Activated naive CD4-positive, alpha-beta T cell (primary cell): Measurements from ENCODE around the gene OR1J1.

Experiments
- DNase-seq, 4 experiments: peaks; one replicate each; lab custom pipeline; 2025; lab: John Stamatoyannopoulos, UW

Gene OR1J1, protein sequence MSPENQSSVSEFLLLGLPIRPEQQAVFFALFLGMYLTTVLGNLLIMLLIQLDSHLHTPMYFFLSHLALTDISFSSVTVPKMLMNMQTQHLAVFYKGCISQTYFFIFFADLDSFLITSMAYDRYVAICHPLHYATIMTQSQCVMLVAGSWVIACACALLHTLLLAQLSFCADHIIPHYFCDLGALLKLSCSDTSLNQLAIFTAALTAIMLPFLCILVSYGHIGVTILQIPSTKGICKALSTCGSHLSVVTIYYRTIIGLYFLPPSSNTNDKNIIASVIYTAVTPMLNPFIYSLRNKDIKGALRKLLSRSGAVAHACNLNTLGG

DNA sequence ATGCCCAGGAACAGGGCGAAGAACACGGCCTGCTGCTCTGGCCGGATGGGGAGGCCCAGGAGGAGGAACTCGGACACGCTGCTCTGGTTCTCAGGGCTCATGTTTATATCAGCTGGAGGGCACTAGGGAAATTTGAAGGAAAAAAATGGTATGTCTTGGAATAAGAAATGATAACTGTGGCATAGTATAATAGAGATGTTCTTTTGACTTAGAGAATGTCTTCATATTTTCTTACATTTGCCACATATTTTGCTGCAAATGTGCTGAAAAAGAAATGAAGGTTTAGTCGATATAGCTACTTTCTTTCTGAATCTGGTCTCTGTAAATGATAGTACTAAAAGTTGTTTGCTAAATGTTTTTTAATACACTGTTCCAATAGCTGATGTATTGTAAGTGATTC is at the start of gene OR1J1:
Gene OR1J1 (minus strand): TSS at position 101 of the 400 bp plus-strand sequence. CDS start 0 bp downstream, at position 101.
- no peak for DNase-seq

DNA sequence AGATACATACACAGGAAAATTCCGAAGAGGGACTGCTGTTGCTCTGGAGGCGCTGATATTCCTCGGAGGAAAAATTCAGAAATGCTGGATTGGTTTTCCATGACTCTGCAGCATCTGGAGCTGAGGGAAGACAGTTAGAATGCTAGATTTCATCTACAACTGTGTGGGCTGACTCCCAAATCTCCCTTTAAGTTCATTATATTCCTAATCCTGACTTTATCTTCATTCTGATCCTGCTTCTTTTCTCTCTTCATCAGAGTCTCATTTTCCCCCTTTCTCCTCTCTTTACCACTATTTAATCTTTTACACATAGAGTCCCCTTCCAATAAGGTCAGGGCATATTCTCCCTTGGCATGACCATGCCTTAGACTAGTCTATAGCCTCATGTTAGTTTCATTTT is 49.5 kb upstream of the OR1J1 start, which contains the start of gene OR1N1:
Gene OR1N1 (minus strand): TSS at position 101 of the 400 bp plus-strand sequence. CDS start 0 bp downstream, at position 101.
- no peak for DNase-seq

DNA sequence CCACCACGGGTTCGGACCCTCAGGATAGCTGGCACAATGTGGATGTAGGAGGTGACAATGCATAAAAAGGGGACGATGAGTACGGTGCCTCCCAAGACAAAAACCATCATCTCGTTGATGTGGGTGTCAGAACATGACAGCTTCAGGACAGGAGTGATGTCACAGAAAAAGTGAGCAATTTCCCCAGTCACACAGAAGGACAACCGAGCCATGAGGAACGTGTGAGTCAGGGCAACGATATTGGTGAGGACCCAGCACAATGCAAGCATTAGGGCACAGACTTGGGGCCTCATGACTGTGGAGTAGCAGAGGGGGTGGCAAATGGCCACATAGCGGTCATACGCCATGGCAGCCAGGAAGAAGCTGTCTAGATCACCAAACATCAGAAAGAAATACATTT is 48.9 kb upstream of the OR1J1 start:
- DNase-seq, result no peak

DNA sequence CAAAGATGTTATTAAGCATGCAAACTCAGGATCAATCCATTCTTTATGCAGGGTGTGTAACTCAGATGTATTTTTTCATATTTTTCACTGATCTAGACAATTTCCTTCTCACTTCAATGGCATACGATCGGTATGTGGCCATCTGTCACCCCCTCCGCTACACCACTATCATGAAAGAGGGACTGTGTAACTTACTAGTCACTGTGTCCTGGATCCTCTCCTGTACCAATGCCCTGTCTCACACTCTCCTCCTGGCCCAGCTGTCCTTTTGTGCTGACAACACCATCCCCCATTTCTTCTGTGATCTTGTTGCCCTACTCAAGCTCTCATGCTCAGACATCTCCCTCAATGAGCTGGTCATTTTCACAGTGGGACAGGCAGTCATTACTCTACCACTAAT is 41.6 kb upstream of the OR1J1 start:
- no peak for DNase-seq

DNA sequence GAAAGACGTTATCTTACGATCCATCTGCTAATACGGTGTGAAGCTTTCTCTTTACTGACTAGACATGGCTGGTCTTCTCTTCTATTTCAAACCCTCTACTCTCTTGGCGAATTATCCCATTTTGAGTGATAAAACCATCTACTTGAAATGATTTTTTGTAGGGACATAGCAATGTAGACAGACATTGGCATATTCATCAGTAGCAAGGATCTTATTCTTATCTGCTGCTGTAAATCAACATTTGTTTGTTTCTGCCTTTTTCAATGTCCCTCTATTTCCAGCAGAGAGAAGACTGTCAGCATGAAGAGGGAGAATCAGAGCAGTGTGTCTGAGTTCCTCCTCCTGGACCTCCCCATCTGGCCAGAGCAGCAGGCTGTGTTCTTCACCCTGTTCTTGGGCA is 41.1 kb upstream of the OR1J1 start, which contains the start of gene OR1J4:
Gene OR1J4 (plus strand): TSS at position 301 of the 400 bp plus-strand sequence. CDS start 0 bp downstream, at position 301.
- DNase-seq, result no peak

DNA sequence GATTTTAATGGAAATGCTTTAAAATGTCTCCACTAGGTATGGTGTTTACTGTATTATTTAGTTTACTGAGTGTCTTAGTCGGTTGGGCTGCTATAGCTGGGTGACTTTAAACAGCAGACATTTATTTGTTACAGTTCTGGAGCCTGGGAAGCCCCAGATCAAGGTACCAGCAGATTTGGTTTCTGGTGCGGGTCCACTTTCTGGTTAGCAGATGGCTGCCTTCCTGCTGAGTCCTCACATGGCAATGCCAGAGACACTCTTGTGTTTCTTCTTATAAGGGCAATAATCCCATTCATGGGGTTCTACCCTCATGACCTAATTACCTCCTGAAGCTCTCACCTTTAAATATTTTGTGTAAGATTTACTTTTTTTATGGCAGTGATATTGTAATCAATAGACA is 40.5 kb upstream of the OR1J1 start:
- no peak for DNase-seq

DNA sequence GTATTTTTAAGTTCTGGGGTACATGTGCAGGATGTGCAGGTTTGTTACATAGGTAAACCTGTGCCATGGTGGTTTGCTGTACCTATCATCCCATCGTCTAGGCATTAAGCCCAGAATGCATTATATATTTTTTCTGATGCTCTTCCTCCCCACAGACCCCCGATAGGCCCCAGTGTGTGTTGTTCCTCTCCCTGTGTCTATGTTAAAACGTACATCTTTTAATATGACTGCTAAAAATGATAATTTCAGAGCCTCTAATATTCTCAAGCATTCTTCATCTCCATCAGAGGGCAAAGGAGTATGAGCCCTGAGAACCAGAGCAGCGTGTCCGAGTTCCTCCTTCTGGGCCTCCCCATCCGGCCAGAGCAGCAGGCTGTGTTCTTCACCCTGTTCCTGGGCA is 32.8 kb upstream of the OR1J1 start, which contains the start of gene OR1J2:
Gene OR1J2 (plus strand): TSS at position 301 of the 400 bp plus-strand sequence. CDS start 0 bp downstream, at position 301.
- no peak for DNase-seq

DNA sequence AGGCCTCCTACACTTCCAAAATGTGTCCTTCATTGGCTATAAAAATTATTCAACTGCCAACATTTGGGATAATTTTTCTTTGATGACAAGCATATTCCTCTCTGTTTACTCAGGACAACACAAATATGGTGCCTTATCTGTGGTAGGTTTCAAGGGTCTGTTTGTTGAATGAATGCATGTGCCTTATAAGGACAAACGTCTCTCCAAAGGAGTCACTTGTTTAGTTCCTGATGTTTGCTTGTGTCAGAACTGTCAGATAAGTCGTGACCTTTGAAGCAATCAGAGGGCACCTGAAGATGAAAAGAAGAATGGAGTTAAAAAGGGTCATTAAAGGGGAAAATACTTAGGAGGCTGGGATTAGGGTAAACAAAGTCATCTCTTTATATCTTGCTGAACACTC is 29.2 kb upstream of the OR1J1 start:
- DNase-seq, result no peak

DNA sequence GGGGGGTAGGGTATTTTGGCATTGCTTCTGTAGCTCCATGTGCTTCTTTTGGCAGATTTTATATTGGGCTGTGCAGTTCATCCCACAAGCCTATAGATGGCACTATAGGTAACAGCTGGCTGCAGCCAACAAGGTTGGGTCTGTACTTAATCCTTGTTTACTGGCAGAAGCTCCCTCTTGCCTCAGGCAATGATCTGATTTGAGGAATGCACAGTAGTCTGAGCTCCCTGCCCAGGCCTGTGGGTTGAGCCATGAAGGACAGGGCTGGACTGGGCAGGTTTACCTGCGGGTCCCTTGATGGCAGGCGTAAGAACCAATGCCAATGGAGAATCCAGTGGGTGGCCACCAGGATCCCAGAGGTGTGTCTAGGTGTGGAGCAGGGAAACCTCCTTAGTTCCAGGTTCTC is 21.2 kb upstream of the OR1J1 start:
- no peak for DNase-seq

DNA sequence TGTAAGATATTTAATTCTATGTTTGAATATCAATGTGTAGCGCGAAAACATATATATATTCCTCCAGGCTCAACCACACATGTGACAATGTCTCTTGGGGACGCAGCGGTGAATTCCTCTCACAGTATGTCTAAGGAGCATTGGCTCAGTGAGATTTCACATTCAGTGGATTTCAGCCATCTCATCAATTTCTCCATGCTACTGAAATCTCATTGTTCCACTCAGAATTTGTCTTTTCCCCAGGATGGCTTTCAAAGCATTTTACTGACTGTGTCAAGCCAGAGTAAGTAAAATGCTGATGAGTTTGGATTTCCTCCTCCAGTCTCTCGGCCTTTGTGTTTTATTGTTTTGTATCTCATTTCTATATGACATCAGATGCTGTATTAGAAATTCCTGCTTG is 1.3 kb upstream of the OR1J1 start:
- no peak for DNase-seq

DNA sequence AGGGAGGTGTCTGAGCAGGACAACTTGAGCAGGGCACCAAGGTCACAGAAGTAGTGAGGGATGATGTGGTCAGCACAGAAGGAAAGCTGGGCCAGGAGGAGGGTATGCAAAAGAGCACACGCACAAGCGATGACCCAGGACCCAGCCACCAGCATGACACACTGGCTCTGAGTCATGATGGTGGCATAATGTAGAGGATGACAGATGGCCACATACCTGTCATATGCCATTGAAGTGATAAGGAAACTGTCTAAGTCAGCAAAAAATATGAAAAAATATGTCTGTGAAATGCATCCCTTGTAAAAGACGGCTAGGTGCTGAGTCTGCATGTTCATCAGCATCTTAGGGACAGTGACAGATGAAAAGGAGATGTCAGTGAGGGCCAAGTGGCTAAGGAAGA is 380 bp downstream of the OR1J1 start:
- no peak for DNase-seq

DNA sequence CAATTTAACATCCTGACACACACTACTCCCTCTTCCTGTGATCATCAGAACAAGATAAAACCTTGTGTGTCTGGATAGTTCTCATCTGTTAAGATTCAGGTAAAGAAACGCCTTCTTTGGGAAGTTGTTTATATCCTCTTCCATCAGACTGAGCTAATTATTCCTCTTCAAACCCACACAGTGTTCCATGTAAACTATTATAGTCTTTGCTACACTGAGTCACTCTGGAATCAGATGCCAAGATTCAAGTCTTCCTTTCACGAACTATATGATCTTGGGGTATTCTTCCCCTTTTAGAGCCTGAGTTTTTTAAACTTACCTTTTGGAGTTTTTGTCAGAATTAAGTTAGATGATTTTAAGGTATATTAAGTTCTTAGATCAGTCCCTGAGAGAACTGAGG is 2.0 kb downstream of the OR1J1 start:
- DNase-seq, result no peak

DNA sequence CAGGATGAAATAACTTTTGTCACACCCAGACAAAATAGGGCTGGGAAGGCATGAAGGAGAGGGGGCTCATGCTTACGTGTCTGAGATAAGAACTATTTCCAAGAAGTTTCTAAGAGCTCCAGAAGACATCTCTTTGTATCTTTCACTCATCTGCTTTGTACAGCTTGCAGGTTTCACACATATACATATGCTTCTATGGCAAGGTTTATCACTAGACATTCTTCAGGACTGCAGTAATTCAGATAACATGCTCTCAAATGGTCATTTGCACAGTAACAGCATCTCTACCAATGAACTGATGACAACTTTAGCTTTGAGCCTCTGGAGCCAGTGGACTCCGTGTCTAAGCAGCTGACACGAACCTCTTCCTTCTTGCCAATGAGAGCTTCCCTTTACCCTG is 3.2 kb downstream of the OR1J1 start:
- DNase-seq, result no peak

DNA sequence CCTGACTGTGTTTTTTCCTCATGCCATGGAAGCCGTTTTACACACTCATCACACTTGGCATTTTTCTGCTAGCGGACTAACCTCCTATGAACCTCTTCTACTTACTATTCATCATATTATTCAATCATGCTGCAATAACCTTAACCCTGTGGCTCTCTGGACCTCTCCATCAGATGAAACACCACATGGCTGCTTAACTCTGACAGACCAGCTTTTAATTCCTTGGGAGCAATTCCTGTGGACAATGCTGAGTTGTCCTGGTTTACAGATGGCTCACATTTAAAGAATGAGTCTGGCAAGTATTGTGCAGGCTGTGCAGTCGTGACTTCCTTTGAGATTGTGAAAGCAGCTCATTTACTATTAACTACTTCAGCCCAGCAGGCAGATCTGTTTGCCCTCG is 9.0 kb downstream of the OR1J1 start:
- DNase-seq, result no peak

DNA sequence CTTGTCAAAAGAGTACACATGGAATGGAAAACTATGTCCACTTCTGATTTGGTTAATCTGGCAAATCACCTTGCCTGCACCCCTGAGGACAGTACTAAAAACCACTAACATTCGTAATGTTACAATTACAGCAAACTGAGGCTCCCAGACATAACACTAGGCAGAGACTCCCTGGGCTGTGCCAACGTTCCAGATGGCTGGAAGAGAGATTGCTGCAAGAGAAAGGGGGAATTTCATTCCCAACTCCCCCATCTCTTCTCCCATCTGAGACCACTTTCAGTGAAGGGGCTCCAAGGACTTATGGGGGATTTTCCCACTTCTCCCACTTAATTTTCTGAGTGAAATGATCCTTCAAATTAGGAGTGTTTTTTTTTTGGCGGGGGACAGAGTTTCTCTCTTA is 11.3 kb downstream of the OR1J1 start:
- DNase-seq, result no peak

DNA sequence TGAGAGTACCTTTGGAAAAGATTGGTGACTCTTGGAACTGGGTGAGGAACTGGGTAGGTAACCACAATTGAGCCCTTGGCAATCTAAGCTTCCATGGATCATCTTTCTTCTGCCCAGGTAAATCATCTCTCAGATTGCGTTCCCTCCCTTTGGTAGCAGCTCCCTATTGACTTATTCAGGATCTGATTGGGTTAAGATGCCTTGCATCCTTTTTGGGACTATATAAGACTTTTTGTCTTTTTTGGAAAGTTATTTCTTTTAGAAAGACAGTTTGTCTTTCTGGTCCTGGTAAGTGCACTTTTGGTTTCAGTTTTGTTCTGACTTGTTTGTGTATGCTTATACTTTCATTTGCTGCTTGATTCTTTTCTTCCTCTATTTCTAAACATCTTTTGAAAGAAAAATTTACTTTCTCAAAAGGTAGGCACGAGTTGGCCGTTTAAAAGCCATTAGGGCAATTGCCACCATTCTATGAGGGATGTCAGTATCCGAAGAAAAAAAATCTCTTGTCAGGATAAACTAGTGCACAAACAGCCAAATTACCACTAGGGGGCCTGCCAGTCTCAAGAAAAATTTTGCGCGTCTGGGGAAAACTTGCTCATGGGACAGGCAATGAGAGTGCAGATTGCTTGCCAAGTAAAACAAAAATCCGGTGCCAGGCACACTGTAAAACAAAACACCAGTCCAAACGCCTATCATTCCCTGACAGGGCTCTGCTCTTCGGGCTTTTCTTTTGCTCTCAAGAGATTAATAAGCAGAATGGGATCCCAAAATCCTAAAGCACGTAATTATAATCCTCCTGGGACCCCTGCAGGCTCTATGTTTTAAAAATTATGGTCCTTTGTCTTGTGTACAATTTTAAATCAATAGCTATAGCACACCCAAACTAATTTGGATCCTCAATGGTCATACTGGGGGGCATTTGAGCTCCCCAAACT is 12.8 kb downstream of the OR1J1 start:
- DNase-seq, result peak in 2 of 4 experiments; percentile 27 to 41

DNA sequence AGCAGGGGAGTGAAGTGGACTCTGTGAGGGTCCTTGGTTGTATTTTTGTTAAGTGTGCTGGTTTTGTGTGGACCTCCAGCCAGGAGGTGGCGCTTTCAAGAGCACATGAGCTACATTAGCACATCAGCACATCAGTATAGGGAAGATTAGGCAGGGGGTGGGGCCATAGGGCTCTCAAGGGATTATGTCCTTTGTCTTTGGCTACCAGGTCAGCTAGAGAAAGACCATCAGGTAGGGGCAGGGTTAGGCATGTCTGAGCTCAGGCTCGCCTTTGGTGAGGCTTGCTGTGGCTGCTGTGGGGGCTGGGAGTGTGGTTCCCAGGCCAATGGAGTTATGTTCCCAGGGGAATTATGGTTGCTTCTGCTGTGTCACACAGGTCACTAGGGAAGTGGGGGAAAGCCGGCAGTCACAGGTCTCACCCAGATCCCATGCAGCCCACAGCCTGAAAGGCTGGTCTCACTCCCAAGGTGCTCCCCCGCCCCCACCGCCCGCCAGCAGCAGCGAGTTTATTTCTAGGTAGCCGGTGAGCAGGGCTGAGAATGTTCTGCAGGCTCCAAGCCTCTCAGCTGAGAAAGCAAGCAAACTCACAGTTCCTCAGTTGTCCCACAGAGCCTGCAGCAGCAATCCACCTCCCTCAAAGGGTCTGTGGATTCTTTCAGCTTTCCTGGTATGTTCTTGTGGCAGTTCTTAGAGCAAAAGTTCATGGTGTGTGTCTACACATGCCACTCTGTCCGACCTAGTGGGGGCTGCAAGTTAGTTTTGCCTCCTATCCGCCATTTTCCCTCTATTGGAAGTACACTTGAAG is 13.7 kb downstream of the OR1J1 start:
- DNase-seq, result no peak

DNA sequence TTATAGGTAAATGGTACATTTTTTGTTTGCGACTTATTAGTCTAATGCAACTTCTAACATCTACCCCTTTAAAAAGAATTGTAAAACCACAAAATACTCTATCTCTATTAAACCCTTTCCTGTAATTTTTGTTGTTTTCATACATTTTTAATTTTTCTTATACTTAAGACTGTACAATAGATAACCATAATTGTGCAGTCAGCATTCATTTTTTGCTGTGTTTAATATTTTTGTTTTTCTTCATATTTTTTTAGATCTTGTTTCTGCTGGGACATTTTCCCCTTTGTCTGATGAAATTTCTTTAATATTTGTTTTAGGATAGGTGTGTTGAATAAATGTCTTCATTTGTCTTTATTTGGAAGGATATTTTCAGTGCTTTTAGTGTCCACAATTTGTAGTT is 19.9 kb downstream of the OR1J1 start:
- DNase-seq, result no peak

DNA sequence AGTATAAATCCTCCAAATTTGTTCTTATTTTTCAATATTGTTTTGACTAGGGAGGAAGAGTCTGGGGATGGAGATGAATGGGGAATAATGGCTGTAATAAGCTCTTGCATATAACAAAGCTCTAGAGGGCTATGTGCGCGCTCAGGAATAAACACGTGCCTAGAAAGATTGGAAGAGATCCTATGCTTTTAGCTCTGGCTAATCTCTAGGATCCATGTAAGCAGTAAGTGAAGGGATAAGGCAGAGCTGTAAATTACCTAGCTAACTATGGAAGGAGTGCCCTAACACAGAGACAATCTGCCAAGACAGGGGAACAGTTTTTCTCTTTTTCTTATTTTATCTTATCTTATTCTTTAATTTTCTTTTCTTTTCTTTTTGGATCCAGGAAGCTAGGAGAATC is 21.6 kb downstream of the OR1J1 start:
- no peak for DNase-seq

DNA sequence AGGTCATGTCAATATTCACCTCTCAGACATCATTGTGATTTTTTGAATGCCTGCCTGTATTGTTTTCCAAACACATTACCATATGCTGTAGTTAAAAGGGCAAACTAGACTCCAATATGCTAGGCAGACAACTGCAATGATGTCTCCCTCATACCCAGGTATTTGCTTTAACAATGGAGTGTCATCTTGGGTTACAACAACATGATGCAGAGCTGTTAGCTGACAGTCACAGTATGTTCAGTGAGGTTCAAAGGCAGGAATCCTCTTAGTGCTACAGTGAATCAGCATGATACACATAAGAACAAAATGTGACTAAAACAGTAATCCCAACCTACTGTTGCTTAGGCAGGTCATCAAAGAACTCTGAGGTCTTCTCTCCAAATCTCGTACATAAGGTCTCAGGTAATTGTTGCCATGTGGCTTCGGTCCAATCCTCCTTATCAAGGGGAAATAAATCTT is 24.0 kb downstream of the OR1J1 start:
- DNase-seq, result no peak

DNA sequence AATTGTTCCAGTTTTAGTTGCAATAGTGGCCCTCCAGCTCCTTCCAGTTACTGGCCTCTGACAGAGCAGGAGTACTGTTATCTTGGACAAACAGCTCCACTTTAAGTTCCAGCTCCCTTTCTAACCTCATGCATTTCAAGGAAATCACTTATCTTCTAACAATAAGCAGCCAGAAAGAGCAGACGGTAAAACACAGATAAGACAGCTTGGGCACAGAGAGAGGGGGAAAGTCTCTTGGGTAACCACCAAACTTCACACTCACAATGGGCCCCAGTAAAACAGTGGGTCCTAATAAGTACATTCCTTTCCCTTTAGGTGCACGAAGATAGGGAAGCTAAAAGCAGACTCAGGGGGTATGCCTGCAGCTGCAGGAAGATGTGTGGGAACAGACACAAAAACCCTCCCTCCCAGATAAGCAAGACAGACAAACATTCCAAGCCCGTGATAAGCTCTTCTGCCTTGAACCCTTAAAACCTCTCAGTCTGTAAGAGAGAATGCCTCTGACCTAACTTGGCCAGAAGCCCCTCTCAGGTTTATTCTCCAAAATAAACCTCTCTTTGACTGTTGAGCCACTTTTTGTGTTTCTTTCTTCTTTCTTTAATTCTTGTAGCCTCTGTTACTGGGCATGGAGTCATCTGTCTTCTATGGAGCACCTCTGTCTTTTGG is 30.8 kb downstream of the OR1J1 start:
- DNase-seq, result no peak
